Thyroid gland (tissue), 4 donors: ENCODE measurements around the gene TMEM117.

Experiments used
- CTCF ChIP-seq, 6 experiments: fragments of 200-600 bp in 3 of 6; fragments of 450-650 bp in 3 of 6; sonication (generic) in 3 of 6; IDR thresholded peaks; one replicate each; pipeline ENCODE4 v1.5.1; 2016 to 2019; ENCODE audit warnings: antibody characterized with exemption in 6 of 6, mild to moderate bottlenecking in 2 of 6, inconsistent platforms in 1 of 6, moderate library complexity in 1 of 6
- POLR2A ChIP-seq, 2 donors: fragments of 450-650 bp; IDR thresholded peaks; one replicate each; pipeline ENCODE4 v1.6.1; 2017; ENCODE audit warnings: antibody characterized with exemption in 2 of 2, mild to moderate bottlenecking in 2 of 2, moderate library complexity in 1 of 2

DNA sequence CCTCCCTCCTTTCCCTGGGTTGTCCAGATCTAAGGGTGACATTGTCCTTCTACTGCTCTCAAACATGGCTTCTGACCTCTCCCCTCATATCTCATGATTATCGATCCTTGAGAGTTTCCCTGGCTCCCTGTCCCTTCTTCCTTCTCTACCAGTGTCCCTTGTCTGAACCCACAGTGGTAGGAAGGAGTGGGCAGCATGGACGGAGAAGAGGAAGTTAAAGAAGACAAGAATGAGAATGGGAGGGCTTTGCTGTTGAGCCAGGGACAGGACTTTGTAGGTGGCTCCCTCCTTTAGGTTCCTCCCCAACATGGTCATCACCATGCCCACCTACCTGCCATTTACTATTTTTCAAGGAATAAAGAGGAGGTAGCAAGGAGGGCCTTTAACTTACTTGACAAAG is 166.7 kb downstream of the TMEM117 start:
- no peak for TF ChIP-seq CTCF (IDR thresholded peaks at IDR 0.05)
- TF ChIP-seq POLR2A (IDR thresholded peaks at IDR 0.05) = no peak
